HEK293 (cell line): ENCODE data around the gene MSH5.

Experiments
- CTCF ChIP-seq: fragments of 450-650 bp; formaldehyde crosslinking; IDR thresholded peaks from 2 replicates; pipeline ENCODE4 v1.5.1; 2016; ENCODE audit warnings: missing biosample characterization, missing genetic modification characterization
- ZFP3 ChIP-seq: fragments of 450-650 bp; formaldehyde crosslinking; IDR thresholded peaks from 2 replicates; pipeline ENCODE4 v1.5.1; 2016; ENCODE audit warnings: low read depth, missing biosample characterization, missing genetic modification characterization
- ZNF155 ChIP-seq: fragments of 450-650 bp; formaldehyde crosslinking; IDR thresholded peaks from 2 replicates; pipeline ENCODE4 v1.5.1; 2016; ENCODE audit warnings: missing biosample characterization, missing genetic modification characterization
- ZNF248 ChIP-seq: fragments of 450-650 bp; formaldehyde crosslinking; IDR thresholded peaks from 2 replicates; pipeline ENCODE4 v1.5.1; 2017; ENCODE audit warnings: missing biosample characterization, missing genetic modification characterization
- ZNF324 ChIP-seq: fragments of 450-650 bp; formaldehyde crosslinking; IDR thresholded peaks from 2 replicates; pipeline ENCODE4 v1.5.1; 2016; ENCODE audit warnings: missing biosample characterization, missing genetic modification characterization
- ZNF48 ChIP-seq: fragments of 450-650 bp; formaldehyde crosslinking; IDR thresholded peaks from 2 replicates; pipeline ENCODE4 v1.5.1; 2016; ENCODE audit warnings: missing biosample characterization, missing genetic modification characterization
- ZNF571 ChIP-seq: fragments of 450-650 bp; formaldehyde crosslinking; IDR thresholded peaks from 2 replicates; pipeline ENCODE4 v1.5.0; 2017; ENCODE audit warnings: missing biosample characterization, missing genetic modification characterization
- ZNF76 ChIP-seq: fragments of 450-650 bp; formaldehyde crosslinking; IDR thresholded peaks from 2 replicates; pipeline ENCODE4; 2016; ENCODE audit warnings: low read depth, missing biosample characterization, missing genetic modification characterization, borderline replicate concordance

- TF ChIP-seq CTCF (tag by site-specific recombination) (no peak), ZNF571 (tag by site-specific recombination) (no peak), ZNF248 (tag by site-specific recombination) (no peak), ZNF48 (tag by site-specific recombination) (no peak), ZNF324 (tag by site-specific recombination) (no peak), ZNF76 (tag by site-specific recombination) (no peak), ZNF155 (tag by site-specific recombination) (no peak), ZFP3 (no peak)
These were observed 9.7 kb downstream of the MSH5 start for GRCh38 chr6:31749301-31750036.
